Measurements from ENCODE around the gene LRCOL1.

LRCOL1 gene

DNA sequence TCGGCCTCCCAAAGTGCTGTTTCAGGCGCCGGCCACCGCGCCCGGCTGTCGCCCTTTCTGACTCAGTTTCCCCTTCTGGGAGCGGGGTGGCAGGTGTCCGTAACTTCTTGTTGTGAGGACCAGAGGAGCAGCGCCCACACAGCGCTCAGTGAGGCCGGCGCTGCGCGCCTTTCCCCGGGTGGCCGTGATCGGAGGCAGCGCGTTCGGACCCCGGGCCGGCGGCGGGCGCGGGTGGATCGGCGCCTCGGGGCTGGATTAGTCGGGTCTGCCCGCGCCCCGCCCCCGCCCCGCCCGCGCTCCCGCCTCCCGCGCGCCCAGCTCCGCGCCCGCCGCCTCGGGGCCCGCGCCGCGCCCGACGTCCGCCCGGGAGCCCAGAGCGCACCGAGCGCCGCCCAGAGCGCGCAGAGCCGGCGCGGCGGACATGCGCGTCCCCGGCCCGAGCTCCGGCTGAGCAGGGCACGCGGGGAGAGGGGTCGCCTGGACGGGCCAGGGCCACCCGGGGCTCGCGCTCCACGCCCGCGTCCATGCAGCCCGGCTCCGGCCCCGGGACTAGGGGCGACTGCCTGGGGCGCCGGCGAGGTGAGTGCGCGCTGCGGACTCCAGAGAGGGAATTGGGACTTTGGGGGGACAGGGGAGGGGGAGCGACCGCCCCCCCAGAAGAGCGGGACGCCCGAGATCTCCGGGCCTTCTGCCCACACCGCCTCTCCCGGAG lies 50.6 kb downstream of the LRCOL1 start:
- TF ChIP-seq, protein P1, sequence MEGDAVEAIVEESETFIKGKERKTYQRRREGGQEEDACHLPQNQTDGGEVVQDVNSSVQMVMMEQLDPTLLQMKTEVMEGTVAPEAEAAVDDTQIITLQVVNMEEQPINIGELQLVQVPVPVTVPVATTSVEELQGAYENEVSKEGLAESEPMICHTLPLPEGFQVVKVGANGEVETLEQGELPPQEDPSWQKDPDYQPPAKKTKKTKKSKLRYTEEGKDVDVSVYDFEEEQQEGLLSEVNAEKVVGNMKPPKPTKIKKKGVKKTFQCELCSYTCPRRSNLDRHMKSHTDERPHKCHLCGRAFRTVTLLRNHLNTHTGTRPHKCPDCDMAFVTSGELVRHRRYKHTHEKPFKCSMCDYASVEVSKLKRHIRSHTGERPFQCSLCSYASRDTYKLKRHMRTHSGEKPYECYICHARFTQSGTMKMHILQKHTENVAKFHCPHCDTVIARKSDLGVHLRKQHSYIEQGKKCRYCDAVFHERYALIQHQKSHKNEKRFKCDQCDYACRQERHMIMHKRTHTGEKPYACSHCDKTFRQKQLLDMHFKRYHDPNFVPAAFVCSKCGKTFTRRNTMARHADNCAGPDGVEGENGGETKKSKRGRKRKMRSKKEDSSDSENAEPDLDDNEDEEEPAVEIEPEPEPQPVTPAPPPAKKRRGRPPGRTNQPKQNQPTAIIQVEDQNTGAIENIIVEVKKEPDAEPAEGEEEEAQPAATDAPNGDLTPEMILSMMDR (IDR thresholded peaks at IDR 0.05; ENCODE audit: low read length, missing control alignments) = no peak
- DNase-seq (ENCODE audit: low read depth) = peak; percentile 42
- H3K4me3 ChIP-seq (replicated peaks; ENCODE audit: low read depth, low read length) = peak overlapping the region; percentile 56

DNA sequence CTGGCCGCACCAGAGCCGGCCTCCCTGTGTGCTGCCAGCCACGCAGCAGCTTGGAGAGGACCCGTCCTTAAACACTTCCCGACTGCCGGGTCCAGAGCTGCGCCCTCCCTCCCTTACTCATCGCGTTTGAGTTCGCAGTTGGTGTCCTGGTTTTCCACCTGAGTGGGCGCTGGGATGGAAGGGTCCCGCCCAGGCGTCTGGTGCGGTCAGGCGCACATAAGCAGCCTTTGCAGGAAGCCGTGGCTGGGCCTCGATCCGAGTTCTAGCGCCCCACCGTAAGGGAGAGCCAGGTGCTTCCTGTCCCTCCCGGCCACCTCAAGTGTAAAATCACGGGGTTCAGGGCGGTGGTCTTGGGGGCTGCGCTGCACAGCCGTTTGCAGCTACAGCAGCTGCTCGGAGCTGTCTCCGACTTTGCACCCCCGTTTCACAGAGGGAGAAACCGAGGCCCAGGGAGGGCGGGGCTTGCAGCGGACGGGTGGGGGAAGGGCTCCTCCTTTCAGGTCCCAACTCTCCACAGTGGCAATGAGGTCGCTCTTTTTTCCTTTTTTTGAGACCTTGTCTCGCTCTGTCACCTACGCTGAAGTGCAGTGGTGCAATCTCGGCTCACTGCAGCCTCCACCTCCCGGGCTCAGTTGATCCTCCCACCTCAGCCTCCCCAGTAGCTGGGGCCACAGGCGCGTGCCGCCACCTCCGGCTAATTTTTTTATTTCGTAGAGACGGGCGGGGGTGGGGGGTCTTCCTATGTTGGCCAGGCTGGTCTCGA lies 51.3 kb downstream of the LRCOL1 start:
- DNase-seq (ENCODE audit: low read depth) = no peak
- peak overlapping the region; percentile 56 for H3K4me3 ChIP-seq (replicated peaks; ENCODE audit: low read depth, low read length)
- TF ChIP-seq, protein P1 (IDR thresholded peaks at IDR 0.05; ENCODE audit: low read length, missing control alignments) = no peak

GRCh38 chr12:132558042-132558856 lies 52.1 kb downstream of the LRCOL1 start:
- no peak for DNase-seq (ENCODE audit: low read depth)
- TF ChIP-seq, protein P1 (IDR thresholded peaks at IDR 0.05; ENCODE audit: low read length, missing control alignments) = no peak

GRCh38 chr12:132557291-132558015 lies 52.9 kb downstream of the LRCOL1 start:
- no peak for DNase-seq (ENCODE audit: low read depth)
- TF ChIP-seq, protein P1 (IDR thresholded peaks at IDR 0.05; ENCODE audit: low read length, missing control alignments) = no peak

More at GRCh38 chr12:132558042-132558856, 52.1 kb downstream of the LRCOL1 start:
- no peak overlapping the region for H3K4me3 ChIP-seq (replicated peaks; ENCODE audit: low read depth, low read length)

GRCh38 chr12:132556801-132557200 lies 53.6 kb downstream of the LRCOL1 start:
- DNase-seq (ENCODE audit: low read depth) = no peak
- H3K4me3 ChIP-seq (replicated peaks; ENCODE audit: low read depth, low read length) = no peak overlapping the region
- TF ChIP-seq, protein P1 (IDR thresholded peaks at IDR 0.05; ENCODE audit: low read length, missing control alignments) = no peak

More at GRCh38 chr12:132557291-132558015, 52.9 kb downstream of the LRCOL1 start:
- no peak overlapping the region for H3K4me3 ChIP-seq (replicated peaks; ENCODE audit: low read depth, low read length)

DNA sequence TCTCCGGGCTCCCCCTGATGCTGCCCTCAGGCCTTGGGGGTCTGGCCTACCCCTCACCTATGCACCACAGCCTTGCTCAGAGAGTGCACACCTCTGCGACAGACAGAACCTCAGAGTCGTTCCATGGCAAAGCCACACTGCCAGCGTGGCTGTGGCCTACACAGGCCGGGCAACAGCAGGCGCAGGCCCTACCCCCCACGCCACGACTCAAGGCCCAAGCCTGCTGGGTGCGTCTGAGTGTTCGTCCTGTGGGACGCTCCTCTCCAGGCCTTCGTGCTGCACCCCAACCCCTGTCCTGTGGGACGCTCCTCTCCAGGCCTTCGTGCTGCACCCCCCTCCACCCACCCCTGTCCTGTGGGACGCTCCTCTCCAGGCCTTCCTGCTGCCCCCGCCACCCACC lies 54.2 kb downstream of the LRCOL1 start:
- DNase-seq (ENCODE audit: low read depth) = no peak
- no peak overlapping the region for H3K4me3 ChIP-seq (replicated peaks; ENCODE audit: low read depth, low read length)
- TF ChIP-seq, protein P1 (IDR thresholded peaks at IDR 0.05; ENCODE audit: low read length, missing control alignments) = no peak

Data from fibroblast of pulmonary artery (primary cell).